Adrenal gland (tissue), 12 donors: ENCODE data around the gene COL6A2. TPM values are rescaled to one million over a fixed set of nuclear protein-coding genes. Genes with fewer than 3 reads are reported as not detected.
"Not testable (repeated sequence)": the region's sequence is repeated elsewhere in the genome, so short reads cannot be mapped to it uniquely, and the experiment has no call there.

Source experiments
- DNase-seq, 7 donors: peaks; one replicate each; pipeline ENCODE4 v3.0.0-alpha.2; 2019 to 2020
- H3K27ac ChIP-seq, 5 donors: fragments of 200-600 bp; sonication (generic) in 4 of 5; 1 replicate in 3 of 5; 2 replicates in 2 of 5; pipeline versions ENCODE4 v1.5.1 to v1.8.0; 2016 to 2020; ENCODE audit warnings: mild to moderate bottlenecking in 1 of 5
- H3K27me3 ChIP-seq: fragments of 200-600 bp; 2 replicates; pipeline ENCODE4 v1.8.0; 2021
- H3K36me3 ChIP-seq, 2 donors: fragments of 200-600 bp; replicated peaks in 1 of 2; 1 replicate in 1 of 2; 2 replicates in 1 of 2; pipeline versions ENCODE4 v1.5.1 to v1.8.0; 2018 to 2022
- H3K4me1 ChIP-seq, 2 donors: fragments of 200-600 bp; replicated peaks in 1 of 2; 1 replicate in 1 of 2; 2 replicates in 1 of 2; pipeline versions ENCODE4 v1.5.1 to v1.8.0; 2018 to 2021
- H3K4me3 ChIP-seq, 4 donors: fragments of 200-600 bp; sonication (generic) in 3 of 4; one replicate each; pipeline ENCODE4 v1.5.1; 2016 to 2018
- H3K9me3 ChIP-seq, 3 donors: fragments of 200-600 bp; sonication (generic) in 1 of 3; replicated peaks in 1 of 3; 1 replicate in 2 of 3; 2 replicates in 1 of 3; pipeline versions ENCODE4 v1.5.1 to v1.8.0; 2016 to 2021
- CTCF ChIP-seq, 6 experiments: fragments of 450-650 bp in 4 of 6; fragments of 200-600 bp in 2 of 6; sonication (generic) in 1 of 6; IDR thresholded peaks; 1 replicate in 5 of 6; 2 replicates in 1 of 6; pipeline versions ENCODE4 v1.5.1 to v1.8.0; 2016 to 2021; ENCODE audit warnings: antibody characterized with exemption in 6 of 6, mild to moderate bottlenecking in 2 of 6, moderate library complexity in 1 of 6
- POLR2A ChIP-seq, 2 donors: fragments of 450-650 bp; IDR thresholded peaks; one replicate each; pipeline ENCODE4 v1.6.1; 2017; ENCODE audit warnings: antibody characterized with exemption in 2 of 2, mild to moderate bottlenecking in 2 of 2, moderate library complexity in 1 of 2
- WGBS, 4 donors: extraction: QIAGEN DNeasy Blood & Tissue Kit in 2 of 4; methylation state at CpG; one replicate each; pipeline versions ENCODE4 v1.1.5 to v1.1.7; 2013 to 2017; 5-methylcytosine and 5-hydroxymethylcytosine counted together
- intact Hi-C, 2 donors: fragments of 100-400 bp; cut with DNase I; formaldehyde crosslinking; loops; one replicate each; pipeline versions ENCODE4 v1.14.1 to v1.15.0; 2022 to 2023
- polyA plus RNA-seq, 3 donors: library from polyadenylated mRNA; stranded (reverse); fragments of 200-250 nt in 2 of 3; fragments of 350-450 nt in 1 of 3; fragmentation: Illumina TruSeq in 1 of 3; extraction: RNeasy Lipid Tissue Mini Kit (QIAGEN cat#74804) in 1 of 3; gene quantifications; one replicate each; pipeline ENCODE4 v1.2.3, GENCODE V29; 2013 to 2014
- total RNA-seq, 9 donors: library from RNA; depleted of rRNA in 4 of 9; stranded (reverse); fragments of >200 nt in 4 of 9; fragments of 120-200 nt in 1 of 9; fragmentation: NEBNext Ultra II Directional in 1 of 9; extraction: Animal tissue kit (Norgen Biotek cat#: 25700) in 1 of 9; gene quantifications; one replicate each; pipeline versions ENCODE4 v1.1.0 to v1.2.4, GENCODE V29; 2013 to 2023
- donor health status: healthy with polysubstance abuse.
- donor health status: Bipolar disorder and iron deficiency.
- donor health status: DM: yes; HTN: yes; CAD: no.
- donor health status: DM: no; HTN: no; CAD: no.
- donor health status: DM: no; HTN: no; CAD: no.
- donor health status: DM: yes; HTN: yes; CAD: no.

Gene COL6A2
- total and polyA plus RNA-seq, 12 donors = 19.0 to 543 (median 181) TPM

GRCh38 chr21:46137908-46138307 lies 40.0 kb downstream of the COL6A2 start:
- H3K27ac ChIP-seq = no peak overlapping the region
- no peak for DNase-seq
- H3K36me3 ChIP-seq = no peaks in the 10 kb centered on the region
- no peaks in the 10 kb centered on the region for H3K9me3 ChIP-seq
- intact Hi-C loops = no loop called here
- H3K27me3 ChIP-seq = no peaks in the 10 kb centered on the region
- no peak for TF ChIP-seq POLR2A (IDR thresholded peaks at IDR 0.05)
- no peak for TF ChIP-seq CTCF (IDR thresholded peaks at IDR 0.05)
- WGBS, 4 donors = 69 to 86% (median 76%) methylated on average over 6 to 7 of the region's 7 CpGs
- no peak overlapping the region for H3K4me3 ChIP-seq
- H3K4me1 ChIP-seq = peaks cover 0 to 4% of the 10 kb centered on the region in 2 donors

GRCh38 chr21:46138383-46138970 lies 40.6 kb downstream of the COL6A2 start:
- no peak for TF ChIP-seq POLR2A (IDR thresholded peaks at IDR 0.05)
- no peak for TF ChIP-seq CTCF (IDR thresholded peaks at IDR 0.05)
- no peak overlapping the region for H3K27ac ChIP-seq
- WGBS, 4 donors = 89 to 92% (median 91%) methylated on average over 2 to 28 of the region's 28 CpGs
- H3K27me3 ChIP-seq = no peaks in the 10 kb centered on the region
- no peaks in the 10 kb centered on the region for H3K36me3 ChIP-seq
- no peak for DNase-seq
- no peaks in the 10 kb centered on the region for H3K9me3 ChIP-seq
- peaks cover 0 to 4% of the 10 kb centered on the region in 2 donors for H3K4me1 ChIP-seq
- no peak overlapping the region for H3K4me3 ChIP-seq
- intact Hi-C loops = no loop called here

- intact Hi-C loops = loop anchor here (10.0 kb wide), 2 partner anchors 85 to 115 kb away; partner anchors contain the start of gene LSS (in 1 of the 2)
- peaks cover 4% of the 10 kb centered on the region in 2 donors for H3K4me1 ChIP-seq
- H3K27me3 ChIP-seq = no peaks in the 10 kb centered on the region
- no peaks in the 10 kb centered on the region for H3K36me3 ChIP-seq
- WGBS, 4 donors = 90 to 96% (median 94%) methylated on average over 13 to 15 of the region's 15 CpGs
- no peak for TF ChIP-seq POLR2A (IDR thresholded peaks at IDR 0.05)
- TF ChIP-seq CTCF (IDR thresholded peaks at IDR 0.05) = no peak
- H3K9me3 ChIP-seq = no peaks in the 10 kb centered on the region
- no peak overlapping the region for H3K4me3 ChIP-seq
- DNase-seq = no peak
- no peak overlapping the region for H3K27ac ChIP-seq
These were observed 41.8 kb downstream of the COL6A2 start for GRCh38 chr21:46139686-46140085.

GRCh38 chr21:46140352-46141003 lies 42.6 kb downstream of the COL6A2 start:
- H3K36me3 ChIP-seq, H3K27ac ChIP-seq, H3K9me3 ChIP-seq, H3K27me3 ChIP-seq, DNase-seq, H3K4me3 ChIP-seq, H3K4me1 ChIP-seq: not testable (repeated sequence)
- WGBS, 4 donors = 64 to 72% (median 66%) methylated on average over 29 of the region's 29 CpGs
- intact Hi-C loops = loop anchor here (10.0 kb wide), 2 partner anchors 84 to 114 kb away; partner anchors contain the start of gene LSS (in 1 of the 2)
